ENCODE measurements around the gene ATP11A. TPM values are rescaled to one million over a fixed set of nuclear protein-coding genes. Genes with fewer than 3 reads are reported as not detected.
A peak's percentile ranks its signal among the peaks of the same experiment; 100 is the strongest.

ATP11A gene
- total RNA-seq, 1 donor from 2014 or later, result 6.1 TPM

DNA sequence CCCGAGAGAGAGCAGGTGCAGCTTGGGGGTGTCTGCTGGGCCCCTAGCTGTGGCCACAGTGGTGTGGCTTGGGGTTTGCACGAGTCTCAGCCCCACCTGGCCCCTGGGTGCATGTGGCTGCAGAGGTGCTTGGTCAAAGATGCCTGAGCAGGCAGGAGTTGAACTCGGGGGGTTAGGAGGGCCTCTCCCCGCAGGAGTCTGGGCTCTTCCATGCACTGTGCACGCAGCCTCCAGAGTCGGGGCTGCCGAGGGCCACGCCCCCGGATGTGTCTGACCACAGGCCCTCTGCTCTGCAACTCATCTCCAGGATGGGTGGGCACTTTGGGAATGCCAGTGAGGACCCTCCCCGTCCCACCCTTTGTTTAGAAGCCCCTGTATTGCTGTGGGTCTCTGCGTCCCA is 187.7 kb downstream of the ATP11A start:
- no peaks in the 10 kb centered on the region for H3K27me3 ChIP-seq (ENCODE audit: control insufficient read depth, insufficient read depth, low read length)
- H3K36me3 ChIP-seq (ENCODE audit: control insufficient read depth, insufficient read depth, low read length), result peaks cover 9% of the 10 kb centered on the region
- TF ChIP-seq, protein P1, sequence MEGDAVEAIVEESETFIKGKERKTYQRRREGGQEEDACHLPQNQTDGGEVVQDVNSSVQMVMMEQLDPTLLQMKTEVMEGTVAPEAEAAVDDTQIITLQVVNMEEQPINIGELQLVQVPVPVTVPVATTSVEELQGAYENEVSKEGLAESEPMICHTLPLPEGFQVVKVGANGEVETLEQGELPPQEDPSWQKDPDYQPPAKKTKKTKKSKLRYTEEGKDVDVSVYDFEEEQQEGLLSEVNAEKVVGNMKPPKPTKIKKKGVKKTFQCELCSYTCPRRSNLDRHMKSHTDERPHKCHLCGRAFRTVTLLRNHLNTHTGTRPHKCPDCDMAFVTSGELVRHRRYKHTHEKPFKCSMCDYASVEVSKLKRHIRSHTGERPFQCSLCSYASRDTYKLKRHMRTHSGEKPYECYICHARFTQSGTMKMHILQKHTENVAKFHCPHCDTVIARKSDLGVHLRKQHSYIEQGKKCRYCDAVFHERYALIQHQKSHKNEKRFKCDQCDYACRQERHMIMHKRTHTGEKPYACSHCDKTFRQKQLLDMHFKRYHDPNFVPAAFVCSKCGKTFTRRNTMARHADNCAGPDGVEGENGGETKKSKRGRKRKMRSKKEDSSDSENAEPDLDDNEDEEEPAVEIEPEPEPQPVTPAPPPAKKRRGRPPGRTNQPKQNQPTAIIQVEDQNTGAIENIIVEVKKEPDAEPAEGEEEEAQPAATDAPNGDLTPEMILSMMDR (IDR thresholded peaks at IDR 0.05; ENCODE audit: insufficient read depth, low read length, severe bottlenecking), result no peak
- FAIRE-seq (no peak), DNase-seq (ENCODE audit: low read depth) (no peak)
- H3K4me3 ChIP-seq (ENCODE audit: low read depth, low read length), result no peak overlapping the region

DNA sequence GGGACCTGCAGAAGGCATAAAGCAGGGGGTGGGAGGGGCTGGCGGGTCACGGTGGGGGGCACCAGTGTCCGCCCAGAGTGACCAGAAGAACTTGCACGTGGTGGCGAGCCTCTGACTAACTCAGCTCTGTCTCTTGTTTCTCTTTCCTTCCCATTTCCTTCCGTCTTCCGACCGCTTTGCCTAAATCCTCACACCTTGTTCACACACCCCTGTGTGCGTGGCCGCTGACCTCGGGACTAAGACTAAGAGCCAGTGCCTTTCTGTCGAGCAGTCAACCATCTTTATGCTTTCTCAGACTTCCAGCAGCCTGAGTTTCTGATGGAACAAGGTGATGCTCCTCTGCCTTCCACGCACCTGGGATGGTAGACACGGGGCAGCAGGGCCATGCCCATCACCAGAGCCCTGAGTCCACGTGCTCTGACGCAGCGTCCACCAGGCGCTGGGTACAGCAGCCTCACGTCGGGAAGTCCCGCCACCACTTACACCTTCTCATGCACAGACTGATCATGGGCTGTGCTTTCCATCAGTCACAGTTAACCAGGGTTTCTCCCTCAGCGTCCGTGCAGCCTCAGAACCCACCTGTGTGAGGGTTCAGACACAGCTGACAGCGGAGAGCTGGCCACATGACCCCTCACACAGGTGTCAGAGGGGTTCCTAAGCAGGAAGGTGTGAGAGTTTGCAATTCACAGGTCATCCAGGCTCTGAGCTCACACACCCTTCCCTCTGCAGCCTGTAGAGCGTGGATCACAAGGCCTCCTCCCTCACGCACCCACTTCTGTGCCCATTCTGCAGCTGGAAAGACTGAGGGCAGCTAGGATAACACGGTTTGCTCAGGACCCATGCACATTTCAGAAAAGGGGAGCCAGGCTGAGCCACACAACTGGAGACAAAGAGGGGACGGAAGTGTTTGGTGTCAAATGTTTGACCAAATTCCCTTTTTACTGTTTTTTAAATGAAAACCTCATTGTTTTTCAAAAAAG is 188.4 kb downstream of the ATP11A start:
- no peak overlapping the region for H3K4me3 ChIP-seq (ENCODE audit: low read depth, low read length)
- DNase-seq (ENCODE audit: low read depth) (no peak), FAIRE-seq (no peak)
- H3K36me3 ChIP-seq (ENCODE audit: control insufficient read depth, insufficient read depth, low read length), result peaks cover 9% of the 10 kb centered on the region
- TF ChIP-seq, protein P1 (IDR thresholded peaks at IDR 0.05; ENCODE audit: insufficient read depth, low read length, severe bottlenecking), result no peak
- no peaks in the 10 kb centered on the region for H3K27me3 ChIP-seq (ENCODE audit: control insufficient read depth, insufficient read depth, low read length)

GRCh38 chr13:112879283-112879833 is 189.5 kb downstream of the ATP11A start:
- peaks cover 9% of the 10 kb centered on the region for H3K36me3 ChIP-seq (ENCODE audit: control insufficient read depth, insufficient read depth, low read length)
- FAIRE-seq (no peak), DNase-seq (ENCODE audit: low read depth) (no peak)
- no peak overlapping the region for H3K4me3 ChIP-seq (ENCODE audit: low read depth, low read length)
- no peaks in the 10 kb centered on the region for H3K27me3 ChIP-seq (ENCODE audit: control insufficient read depth, insufficient read depth, low read length)
- TF ChIP-seq, protein P1 (IDR thresholded peaks at IDR 0.05; ENCODE audit: insufficient read depth, low read length, severe bottlenecking), result no peak

DNA sequence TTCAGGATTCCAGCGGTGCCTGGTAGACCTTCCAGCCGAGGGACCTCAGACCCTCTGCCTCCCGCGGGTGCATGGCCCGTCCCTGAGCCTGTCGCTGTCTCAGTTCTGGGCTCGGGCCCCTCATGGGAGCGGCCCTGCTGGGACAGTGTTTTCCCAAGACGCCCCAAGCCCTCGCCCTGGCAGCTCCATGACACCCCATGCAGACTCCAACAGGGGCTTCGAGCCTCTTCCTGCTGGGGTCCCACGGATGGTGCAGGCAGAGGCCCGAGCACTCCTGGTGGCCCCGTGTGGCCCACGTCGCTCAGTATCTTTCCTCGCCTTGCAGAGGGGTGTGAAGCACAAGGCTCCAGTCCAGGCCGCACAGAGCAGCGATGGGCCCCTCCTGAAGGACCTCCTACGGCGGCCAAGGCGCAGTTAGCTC is 190.4 kb downstream of the ATP11A start:
- Histone ChIP-seq H3K4me3 (ENCODE audit: low read depth, low read length) (no peak overlapping the region), H3K36me3 (ENCODE audit: control insufficient read depth, insufficient read depth, low read length) (peaks cover 9% of the 10 kb centered on the region), H3K27me3 (ENCODE audit: control insufficient read depth, insufficient read depth, low read length) (no peaks in the 10 kb centered on the region)
- DNase-seq (ENCODE audit: low read depth) (no peak), FAIRE-seq (no peak)
- TF ChIP-seq, protein P1 (IDR thresholded peaks at IDR 0.05; ENCODE audit: insufficient read depth, low read length, severe bottlenecking), result no peak

GRCh38 chr13:112880976-112881540 is 191.2 kb downstream of the ATP11A start:
- FAIRE-seq (peak; percentile 66), DNase-seq (ENCODE audit: low read depth) (no peak)
- TF ChIP-seq, protein P1 (IDR thresholded peaks at IDR 0.05; ENCODE audit: insufficient read depth, low read length, severe bottlenecking), result no peak
- Histone ChIP-seq H3K27me3 (ENCODE audit: control insufficient read depth, insufficient read depth, low read length) (no peaks in the 10 kb centered on the region), H3K36me3 (ENCODE audit: control insufficient read depth, insufficient read depth, low read length) (peaks cover 9% of the 10 kb centered on the region), H3K4me3 (ENCODE audit: low read depth, low read length) (no peak overlapping the region)
